ENCODE results near the gene TPPP3.

Gene TPPP3

GRCh38 chr16:67391424-67392300, 1.6 kb downstream of the TPPP3 start:
- Histone ChIP-seq H3K4me3 (ENCODE audit: low read depth, low read length) (no peak overlapping the region), H3K36me3 (ENCODE audit: control insufficient read depth in 1 of 2, insufficient read depth in 2 of 2, low read length in 2 of 2) (no peaks in the 10 kb centered on the region), H4K12ac (ENCODE audit: low read depth, low read length) (no peak overlapping the region), H3K9ac (ENCODE audit: low read length) (no peak overlapping the region), H3K27me3 (ENCODE audit: insufficient read depth, low read length) (peaks cover 33% of the 10 kb centered on the region), H3K9me3 (ENCODE audit: insufficient read depth, low read depth, low read length) (peaks cover 2% of the 10 kb centered on the region), H3K79me1 (ENCODE audit: low read length) (no peaks in the 10 kb centered on the region), H3K4me1 (ENCODE audit: control insufficient read depth in 1 of 2, insufficient read depth in 2 of 2, low read length in 2 of 2) (peaks cover 15 to 19% of the 10 kb centered on the region in 2 experiments), H4K8ac (ENCODE audit: low read depth, low read length) (no peak overlapping the region), H2BK120ac (ENCODE audit: insufficient read depth, low read length, poor library complexity) (no peak overlapping the region), H3K27ac (ENCODE audit: low read depth, low read length) (no peak overlapping the region), H3K18ac (ENCODE audit: low read length) (no peak overlapping the region), H2AK5ac (ENCODE audit: low read length) (no peak overlapping the region), H4K91ac (ENCODE audit: low read depth, low read length) (no peak overlapping the region), H2BK12ac (ENCODE audit: low read length) (no peak overlapping the region), H2AFZ (ENCODE audit: insufficient read depth, low read length, poor library complexity) (no peak overlapping the region), H3K14ac (ENCODE audit: low read length) (no peak overlapping the region), H3K4me2 (ENCODE audit: low read length) (no peak overlapping the region), H3K79me2 (ENCODE audit: control insufficient read depth, insufficient read depth, low read length, poor library complexity) (no peaks in the 10 kb centered on the region), H3K23ac (ENCODE audit: low read length) (no peak overlapping the region), H3K4ac (ENCODE audit: low read depth, low read length) (no peak overlapping the region), H2BK5ac (ENCODE audit: low read depth, low read length, poor library complexity) (no peak overlapping the region)
- no peak for DNase-seq
- no CpG with 5 or more reads among the region's 15 CpGs for WGBS (ENCODE audit: extremely low coverage, insufficient coverage, insufficient read length)

- Histone ChIP-seq H3K4ac (ENCODE audit: low read depth, low read length) (no peak overlapping the region), H3K79me1 (ENCODE audit: low read length) (no peaks in the 10 kb centered on the region), H3K4me1 (ENCODE audit: control insufficient read depth in 1 of 2, insufficient read depth in 2 of 2, low read length in 2 of 2) (peaks cover 9 to 13% of the 10 kb centered on the region in 2 experiments), H3K79me2 (ENCODE audit: control insufficient read depth, insufficient read depth, low read length, poor library complexity) (no peaks in the 10 kb centered on the region), H3K14ac (ENCODE audit: low read length) (no peak overlapping the region), H3K27ac (ENCODE audit: low read depth, low read length) (no peak overlapping the region), H3K9me3 (ENCODE audit: insufficient read depth, low read depth, low read length) (peaks cover 2% of the 10 kb centered on the region), H2BK120ac (ENCODE audit: insufficient read depth, low read length, poor library complexity) (no peak overlapping the region), H2BK5ac (ENCODE audit: low read depth, low read length, poor library complexity) (no peak overlapping the region), H3K9ac (ENCODE audit: low read length) (no peak overlapping the region), H4K91ac (ENCODE audit: low read depth, low read length) (no peak overlapping the region), H4K8ac (ENCODE audit: low read depth, low read length) (no peak overlapping the region), H2BK12ac (ENCODE audit: low read length) (no peak overlapping the region), H3K23ac (ENCODE audit: low read length) (no peak overlapping the region), H3K4me3 (ENCODE audit: low read depth, low read length) (no peak overlapping the region), H4K12ac (ENCODE audit: low read depth, low read length) (no peak overlapping the region), H2AFZ (ENCODE audit: insufficient read depth, low read length, poor library complexity) (no peak overlapping the region), H3K36me3 (ENCODE audit: control insufficient read depth in 1 of 2, insufficient read depth in 2 of 2, low read length in 2 of 2) (no peaks in the 10 kb centered on the region), H3K27me3 (ENCODE audit: insufficient read depth, low read length) (peaks cover 32% of the 10 kb centered on the region), H3K4me2 (ENCODE audit: low read length) (no peak overlapping the region), H2AK5ac (ENCODE audit: low read length) (no peak overlapping the region), H3K18ac (ENCODE audit: low read length) (no peak overlapping the region)
- DNase-seq, result no peak
- WGBS (ENCODE audit: extremely low coverage, insufficient coverage, insufficient read length), result no CpG with 5 or more reads among the region's 11 CpGs
Measured at GRCh38 chr16:67390816-67391423, 2.4 kb downstream of the TPPP3 start.

GRCh38 chr16:67389911-67390815, 3.1 kb downstream of the TPPP3 start:
- Histone ChIP-seq H4K91ac (ENCODE audit: low read depth, low read length) (no peak overlapping the region), H3K4me2 (ENCODE audit: low read length) (no peak overlapping the region), H3K27ac (ENCODE audit: low read depth, low read length) (no peak overlapping the region), H3K79me2 (ENCODE audit: control insufficient read depth, insufficient read depth, low read length, poor library complexity) (no peaks in the 10 kb centered on the region), H2AK5ac (ENCODE audit: low read length) (no peak overlapping the region), H3K4me1 (ENCODE audit: control insufficient read depth in 1 of 2, insufficient read depth in 2 of 2, low read length in 2 of 2) (peaks cover 7 to 11% of the 10 kb centered on the region in 2 experiments), H3K79me1 (ENCODE audit: low read length) (no peaks in the 10 kb centered on the region), H2AFZ (ENCODE audit: insufficient read depth, low read length, poor library complexity) (no peak overlapping the region), H3K9me3 (ENCODE audit: insufficient read depth, low read depth, low read length) (peaks cover 2% of the 10 kb centered on the region), H2BK12ac (ENCODE audit: low read length) (no peak overlapping the region), H3K23ac (ENCODE audit: low read length) (no peak overlapping the region), H3K9ac (ENCODE audit: low read length) (no peak overlapping the region), H2BK5ac (ENCODE audit: low read depth, low read length, poor library complexity) (no peak overlapping the region), H3K4ac (ENCODE audit: low read depth, low read length) (no peak overlapping the region), H3K4me3 (ENCODE audit: low read depth, low read length) (no peak overlapping the region), H3K36me3 (ENCODE audit: control insufficient read depth in 1 of 2, insufficient read depth in 2 of 2, low read length in 2 of 2) (no peaks in the 10 kb centered on the region), H4K8ac (ENCODE audit: low read depth, low read length) (no peak overlapping the region), H2BK120ac (ENCODE audit: insufficient read depth, low read length, poor library complexity) (no peak overlapping the region), H4K12ac (ENCODE audit: low read depth, low read length) (no peak overlapping the region), H3K18ac (ENCODE audit: low read length) (no peak overlapping the region), H3K27me3 (ENCODE audit: insufficient read depth, low read length) (peaks cover 26% of the 10 kb centered on the region), H3K14ac (ENCODE audit: low read length) (no peak overlapping the region)
- no CpG with 5 or more reads among the region's 27 CpGs for WGBS (ENCODE audit: extremely low coverage, insufficient coverage, insufficient read length)
- peak in 1 of 2 donors; percentile 43 for DNase-seq

- no peak overlapping the region for H2BK12ac ChIP-seq (ENCODE audit: low read length)
- H3K4me3 ChIP-seq (ENCODE audit: low read depth, low read length), result no peak overlapping the region
- no peaks in the 10 kb centered on the region for H3K79me2 ChIP-seq (ENCODE audit: control insufficient read depth, insufficient read depth, low read length, poor library complexity)
- H2AFZ ChIP-seq (ENCODE audit: insufficient read depth, low read length, poor library complexity), result no peak overlapping the region
- H3K4ac ChIP-seq (ENCODE audit: low read depth, low read length), result no peak overlapping the region
- H3K9me3 ChIP-seq (ENCODE audit: insufficient read depth, low read depth, low read length), result peaks cover 2% of the 10 kb centered on the region
- H3K18ac ChIP-seq (ENCODE audit: low read length), result no peak overlapping the region
- no peak overlapping the region for H2BK120ac ChIP-seq (ENCODE audit: insufficient read depth, low read length, poor library complexity)
- H4K91ac ChIP-seq (ENCODE audit: low read depth, low read length), result no peak overlapping the region
- H4K8ac ChIP-seq (ENCODE audit: low read depth, low read length), result no peak overlapping the region
- H3K4me1 ChIP-seq (ENCODE audit: control insufficient read depth in 1 of 2, insufficient read depth in 2 of 2, low read length in 2 of 2), result peaks cover 0 to 5% of the 10 kb centered on the region in 2 experiments
- H2AK5ac ChIP-seq (ENCODE audit: low read length), result no peak overlapping the region
- H3K9ac ChIP-seq (ENCODE audit: low read length), result no peak overlapping the region
- peaks cover 11% of the 10 kb centered on the region for H3K27me3 ChIP-seq (ENCODE audit: insufficient read depth, low read length)
- no peak overlapping the region for H4K12ac ChIP-seq (ENCODE audit: low read depth, low read length)
- no peak overlapping the region for H3K27ac ChIP-seq (ENCODE audit: low read depth, low read length)
- H2BK5ac ChIP-seq (ENCODE audit: low read depth, low read length, poor library complexity), result no peak overlapping the region
- no CpG with 5 or more reads among the region's 2 CpGs for WGBS (ENCODE audit: extremely low coverage, insufficient coverage, insufficient read length)
- no peaks in the 10 kb centered on the region for H3K36me3 ChIP-seq (ENCODE audit: control insufficient read depth in 1 of 2, insufficient read depth in 2 of 2, low read length in 2 of 2)
- no peak overlapping the region for H3K4me2 ChIP-seq (ENCODE audit: low read length)
- DNase-seq, result no peak
- no peaks in the 10 kb centered on the region for H3K79me1 ChIP-seq (ENCODE audit: low read length)
- H3K14ac ChIP-seq (ENCODE audit: low read length), result no peak overlapping the region
- no peak overlapping the region for H3K23ac ChIP-seq (ENCODE audit: low read length)
Measured at GRCh38 chr16:67388591-67388990, 4.7 kb downstream of the TPPP3 start.

Data from trophoblast cell (in vitro differentiated cells and primary cell).